DMS153 (cell line): ENCODE measurements around the gene USP10.
"Not testable (repeated sequence)": the region's sequence is repeated elsewhere in the genome, so short reads cannot be mapped to it uniquely, and the experiment has no call there.

Experiments used
- DNase-seq: peaks from one replicate; lab custom pipeline; 2025; lab: John Stamatoyannopoulos, UW

The USP10 gene

GRCh38 chr16:84728853-84729424, 29.1 kb downstream of the USP10 start:
- DNase-seq: no peak

DNA sequence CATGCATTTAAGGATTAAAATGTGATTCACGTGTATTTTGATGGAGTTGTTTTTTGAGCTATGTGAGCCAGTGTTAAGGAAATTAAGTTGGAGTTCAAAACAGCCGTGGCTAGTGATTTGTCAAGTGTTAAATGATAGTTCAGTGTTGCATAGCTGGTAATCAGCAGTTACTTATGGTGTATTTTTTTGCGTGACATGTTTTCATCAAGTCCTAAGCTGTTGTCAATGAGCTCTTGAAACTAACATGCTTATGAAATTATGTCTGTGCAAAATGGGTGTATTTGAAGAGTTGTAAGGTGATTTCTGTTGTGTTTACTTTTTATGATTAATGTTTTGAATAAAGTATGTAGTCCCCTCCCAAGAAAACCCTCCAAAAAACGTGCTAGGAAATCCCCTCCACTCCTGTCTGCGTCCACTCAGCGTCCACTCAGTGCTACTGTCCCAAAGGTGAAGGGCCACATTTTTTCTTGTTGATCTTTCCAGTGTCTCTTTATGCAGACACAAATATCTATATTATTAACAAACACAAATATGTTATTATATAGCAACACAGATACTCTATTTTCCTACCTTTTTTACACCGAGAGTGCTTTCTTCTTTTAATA, 30.0 kb downstream of the USP10 start:
- no peak for DNase-seq

DNA sequence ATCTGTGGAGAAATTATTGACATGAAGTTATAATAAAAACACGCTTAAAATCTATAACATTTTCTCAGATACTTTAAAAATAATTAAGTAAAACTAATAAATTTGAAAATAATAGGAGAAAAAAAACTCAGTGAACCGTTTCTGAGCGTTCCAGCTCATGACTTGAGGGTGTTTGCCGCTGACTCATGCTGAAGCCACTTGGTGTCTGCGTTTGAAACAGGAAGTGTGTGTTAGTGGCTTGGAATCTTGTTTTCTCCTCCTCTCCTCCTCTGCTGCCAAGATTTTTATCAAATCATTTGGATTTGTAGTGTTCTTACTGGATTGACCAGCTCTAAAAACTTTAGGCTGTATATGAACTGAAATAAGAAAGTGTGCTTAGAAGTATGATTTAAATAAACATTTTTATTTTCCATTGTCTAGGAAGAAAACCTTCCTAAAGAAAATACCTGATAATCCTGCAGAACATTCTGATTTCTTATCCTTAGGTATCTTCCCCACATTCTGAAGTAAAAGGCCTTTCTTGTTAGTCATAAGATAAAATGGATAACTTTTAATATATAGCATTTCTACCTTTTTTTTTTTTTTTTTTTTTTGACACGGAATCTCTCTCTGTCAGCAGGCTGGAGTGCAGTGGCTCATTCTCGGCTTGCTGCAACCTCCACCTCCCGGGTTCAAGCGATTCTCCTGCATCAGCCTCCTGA, 30.8 kb downstream of the USP10 start:
- DNase-seq: peak; percentile 48

DNA sequence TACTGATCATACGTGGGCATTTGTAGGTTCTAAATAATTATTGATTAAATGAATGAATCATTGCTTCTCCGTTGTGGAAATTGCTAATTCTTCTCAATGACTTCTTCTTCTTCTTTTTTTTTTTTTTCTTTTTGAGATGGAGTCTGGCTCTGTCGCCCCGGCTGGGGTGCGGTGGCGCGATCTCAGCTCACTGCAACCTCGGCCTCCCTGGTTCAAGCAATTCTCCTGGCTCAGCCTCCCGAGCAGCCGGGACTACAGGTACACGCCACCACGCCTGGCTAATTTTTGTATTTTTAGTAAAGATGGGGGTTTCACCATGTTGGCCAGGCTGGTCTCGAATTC, 32.5 kb downstream of the USP10 start:
- not testable (repeated sequence) for DNase-seq

DNA sequence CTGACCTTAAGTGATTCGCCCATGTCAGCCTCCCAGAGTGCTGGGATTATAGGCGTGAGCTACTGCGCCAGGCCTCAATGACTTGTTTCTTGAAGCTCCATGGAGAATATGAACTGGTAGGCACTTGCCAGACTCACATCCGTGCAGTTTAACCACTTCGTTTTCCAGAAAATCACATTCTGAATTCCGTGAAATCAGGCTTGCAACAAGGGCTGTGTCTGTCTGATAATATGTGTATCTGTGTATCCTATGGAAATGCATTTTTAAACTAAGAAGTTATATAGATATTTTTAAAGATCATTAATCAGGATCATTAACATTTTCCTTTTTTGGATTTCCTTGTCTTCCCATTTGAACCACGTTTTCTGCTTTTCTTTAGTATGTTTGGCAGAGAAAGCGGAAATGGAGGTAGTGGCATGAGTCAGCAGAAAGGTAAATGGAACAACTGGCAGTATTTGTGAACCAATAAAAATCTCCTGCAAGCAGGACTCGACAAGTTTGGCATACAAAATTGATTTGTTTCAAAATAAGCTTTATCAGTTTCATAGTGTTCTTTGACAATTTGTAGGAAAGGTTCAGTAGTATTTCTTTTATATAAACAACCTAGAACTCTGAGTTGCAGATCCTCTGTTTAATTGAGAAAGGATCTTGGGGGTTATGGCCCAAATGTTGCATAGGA, 33.0 kb downstream of the USP10 start:
- DNase-seq: peak; percentile 42

DNA sequence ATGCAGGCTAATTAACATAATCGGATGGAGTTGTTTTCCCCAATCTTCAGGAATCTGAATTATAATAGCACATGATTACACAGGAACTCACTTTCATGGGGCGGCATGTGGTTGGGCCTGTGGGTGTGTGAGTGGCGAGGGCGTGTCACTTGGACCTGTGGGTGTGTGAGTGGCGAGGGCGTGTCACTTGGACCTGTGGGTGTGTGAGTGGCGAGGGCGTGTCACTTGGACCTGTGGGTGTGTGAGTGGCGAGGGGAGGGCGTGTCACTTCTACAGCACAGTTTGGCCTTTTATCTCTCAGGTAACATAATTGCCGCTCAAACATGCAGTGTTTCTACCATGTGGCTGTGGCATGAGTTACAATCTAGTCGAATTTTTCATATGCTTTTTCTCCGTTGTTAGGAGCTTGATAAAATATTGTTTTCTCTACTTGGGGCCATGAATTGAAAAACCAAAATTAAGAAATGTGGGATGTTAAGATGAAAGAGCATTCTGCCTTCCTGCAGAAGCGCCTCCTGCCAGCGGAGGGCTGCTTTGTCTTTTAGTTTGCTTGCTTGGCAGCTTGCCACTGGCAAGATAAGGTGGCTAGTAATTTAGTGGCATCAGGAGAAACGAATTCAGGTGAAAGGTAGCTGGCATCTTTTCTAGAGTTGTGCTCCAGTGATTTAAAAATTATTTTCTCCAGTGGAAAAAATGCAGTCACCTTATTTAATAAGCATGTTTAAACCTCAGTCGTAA, 36.2 kb downstream of the USP10 start:
- peak; percentile 70 for DNase-seq

DNA sequence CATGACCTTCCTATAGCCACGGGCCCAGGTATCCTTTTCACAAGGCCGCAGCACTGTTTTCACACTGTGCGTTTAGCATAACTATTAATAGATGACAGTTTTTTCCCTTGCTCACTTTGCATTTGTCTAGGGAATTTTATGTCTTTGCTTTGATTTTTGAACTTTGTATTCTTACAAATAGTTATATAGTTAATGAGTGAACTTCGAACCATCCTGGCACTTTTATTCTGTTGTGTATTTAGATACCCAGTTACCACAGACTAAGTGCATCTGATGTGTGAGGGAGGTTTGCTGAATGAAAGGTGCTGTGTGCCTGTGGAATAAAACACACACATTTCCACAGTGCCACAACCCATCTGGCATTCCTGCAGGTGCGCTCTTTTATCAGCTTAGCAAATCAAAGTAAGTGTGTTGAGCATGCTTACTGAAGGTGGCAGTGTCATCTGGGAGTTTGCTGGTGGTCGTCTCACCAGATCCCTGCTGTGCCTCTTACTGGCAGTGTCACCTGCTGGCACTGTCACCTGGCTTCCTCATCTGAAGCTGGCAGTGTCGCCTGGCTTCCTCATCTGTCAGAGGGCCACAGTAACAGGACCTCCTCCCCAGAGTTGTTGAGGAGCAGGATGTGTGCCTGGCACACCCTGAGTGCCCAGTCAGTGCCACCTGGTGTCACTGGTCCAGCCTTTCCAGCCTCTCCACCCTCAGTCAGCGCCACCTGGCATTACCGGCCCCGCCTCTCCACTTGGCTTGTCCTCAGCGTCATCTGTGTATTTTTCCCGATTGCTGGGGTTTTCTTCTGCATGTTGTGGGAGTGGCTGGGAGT, 37.6 kb downstream of the USP10 start:
- peak; percentile 70 for DNase-seq

DNA sequence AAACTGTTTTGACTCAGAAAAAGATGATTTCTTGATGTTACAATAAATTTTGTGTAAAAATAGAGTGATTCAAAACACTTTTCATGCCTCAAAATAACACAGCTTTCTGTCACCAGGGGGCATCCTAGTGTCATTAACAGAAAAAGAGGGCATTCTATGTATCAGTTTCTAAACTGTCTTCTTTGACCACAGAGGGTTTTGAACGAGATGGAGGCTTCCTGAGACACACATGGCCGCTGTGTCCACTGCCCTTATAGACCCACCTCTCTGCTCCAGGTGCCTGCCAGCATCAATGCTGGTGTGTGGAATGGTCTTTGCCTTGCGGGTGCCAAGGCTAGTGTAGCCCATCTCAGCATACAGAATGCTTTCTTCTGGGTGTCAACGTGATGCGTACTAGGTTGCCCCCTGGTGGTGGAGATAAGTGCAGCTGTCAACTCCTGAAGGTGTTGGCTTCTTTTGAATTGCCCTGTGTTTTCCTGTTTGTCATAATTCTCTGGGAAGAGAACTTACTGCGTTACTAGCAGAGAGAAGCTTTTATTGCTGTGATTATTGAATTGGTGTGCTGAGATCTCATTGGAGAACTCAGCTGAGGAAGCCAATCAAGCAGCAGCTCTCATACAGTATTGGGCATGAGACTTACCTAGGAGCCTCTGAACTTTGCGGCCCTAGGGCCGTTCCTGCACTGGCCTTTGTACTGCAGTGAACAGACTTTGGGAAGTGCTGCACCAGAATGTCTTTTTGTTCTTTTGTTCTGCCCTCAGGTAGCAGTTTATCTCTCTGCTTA, 38.6 kb downstream of the USP10 start:
- peak; percentile 54 for DNase-seq

GRCh38 chr16:84739349-84740124, 39.7 kb downstream of the USP10 start:
- DNase-seq: no peak

DNA sequence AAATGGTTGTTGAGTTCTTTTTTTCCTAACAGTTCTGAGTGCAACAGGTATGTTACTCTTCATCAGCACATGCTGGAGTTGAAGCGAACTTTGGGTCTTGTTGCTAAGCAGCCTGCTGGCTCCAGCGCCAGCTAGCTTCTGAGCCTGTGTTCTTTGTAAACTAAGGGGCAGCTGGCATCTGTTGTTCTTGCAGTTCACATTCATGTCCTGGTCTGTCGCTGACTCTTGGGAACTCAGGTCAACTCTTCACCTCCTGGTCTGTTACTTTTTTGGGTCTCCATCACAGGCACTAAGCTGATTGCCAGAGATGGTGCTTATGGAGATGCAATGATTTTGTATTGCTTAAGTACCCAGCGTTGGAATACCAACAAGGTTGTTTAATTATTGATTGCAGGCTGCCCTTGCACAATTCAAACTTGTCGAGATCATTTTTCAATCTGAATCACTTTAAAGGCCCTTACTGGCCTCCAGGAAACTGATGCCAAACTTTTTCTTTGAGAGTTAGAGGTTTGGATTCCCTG, 40.9 kb downstream of the USP10 start:
- DNase-seq: no peak

- no peak for DNase-seq
Observed at GRCh38 chr16:84741340-84741830, 41.6 kb downstream of the USP10 start.

DNA sequence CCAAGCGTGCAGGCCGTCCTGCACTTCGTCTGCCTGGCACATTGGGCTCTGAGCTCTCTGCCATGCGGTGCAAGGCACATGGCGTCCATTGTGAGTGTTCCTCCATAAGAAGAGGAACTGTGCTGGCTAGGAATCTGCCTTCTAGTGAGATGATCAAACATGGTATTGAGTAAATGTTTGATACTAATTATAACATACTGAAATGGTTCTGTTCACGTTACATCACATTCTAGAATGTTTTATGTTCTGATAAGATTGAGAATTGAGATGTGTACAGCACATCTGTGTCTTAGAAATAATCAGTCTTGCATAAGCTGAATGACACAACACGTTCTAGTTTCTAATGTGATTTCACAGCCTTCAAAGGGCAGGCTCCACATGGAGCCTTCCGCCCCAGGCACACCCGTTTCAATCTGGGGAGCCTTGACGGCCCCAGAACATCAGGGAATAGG, 42.9 kb downstream of the USP10 start:
- no peak for DNase-seq

GRCh38 chr16:84746231-84746630, 46.4 kb downstream of the USP10 start:
- DNase-seq: no peak

DNA sequence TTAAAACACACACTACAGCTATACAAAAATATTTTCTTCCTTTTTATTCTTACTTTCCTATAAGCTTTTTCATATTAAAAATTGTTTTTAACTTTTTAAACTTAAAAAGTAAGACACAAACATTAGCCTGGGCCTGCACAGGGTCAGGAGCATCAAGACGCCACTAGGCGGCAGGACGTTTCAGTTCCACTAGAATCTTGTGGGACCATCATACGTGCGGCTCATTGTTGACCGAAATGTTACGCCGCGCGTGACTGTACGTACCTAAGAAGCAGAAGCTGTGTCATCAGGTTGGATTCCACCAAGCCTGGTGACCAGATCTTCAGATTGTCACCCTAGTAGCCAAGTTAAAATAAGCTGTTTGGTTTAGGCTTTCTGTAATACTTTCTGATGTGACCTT, 47.1 kb downstream of the USP10 start:
- no peak for DNase-seq

- DNase-seq: not testable (repeated sequence)
Observed at GRCh38 chr16:84748247-84748646, 48.4 kb downstream of the USP10 start.

DNA sequence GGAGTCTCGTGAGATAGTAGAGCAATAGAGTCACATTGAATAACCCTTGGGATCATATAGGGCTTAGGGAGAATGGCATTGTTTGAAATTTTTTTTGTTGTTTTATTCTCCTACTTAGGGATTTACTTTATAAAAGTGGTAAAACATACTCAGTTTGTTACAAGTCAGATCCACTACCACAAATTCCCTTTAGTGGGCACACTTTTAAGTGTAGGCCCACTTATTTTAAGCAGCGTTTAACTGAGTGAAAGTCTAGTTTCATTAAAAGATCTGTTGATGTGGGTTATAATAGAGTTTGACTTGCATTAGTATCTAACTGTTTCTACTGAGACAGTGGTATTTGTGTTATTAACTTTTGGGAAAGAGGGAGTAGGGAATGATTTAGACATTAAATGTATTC, 49.3 kb downstream of the USP10 start:
- DNase-seq: no peak

GRCh38 chr16:84749815-84750214, 50.0 kb downstream of the USP10 start:
- no peak for DNase-seq

DNA sequence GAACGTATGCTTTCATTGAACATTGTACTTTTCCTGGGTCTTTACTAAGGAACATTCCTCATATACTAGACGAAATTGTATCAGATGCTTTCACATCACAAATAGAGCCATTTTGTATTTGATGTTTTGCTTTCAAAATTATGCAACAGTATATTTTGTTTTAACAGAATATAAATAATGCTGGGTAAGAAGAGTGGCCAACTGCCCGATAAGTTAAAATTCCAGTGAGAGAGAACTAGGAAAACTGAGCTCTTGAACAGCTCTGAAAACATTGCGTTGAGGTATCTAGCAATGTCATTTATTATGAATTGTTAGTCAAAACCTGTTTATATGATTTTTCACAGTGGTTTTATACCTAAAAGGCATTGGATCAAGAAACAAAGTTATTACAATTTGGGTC, 50.8 kb downstream of the USP10 start:
- DNase-seq: no peak

DNA sequence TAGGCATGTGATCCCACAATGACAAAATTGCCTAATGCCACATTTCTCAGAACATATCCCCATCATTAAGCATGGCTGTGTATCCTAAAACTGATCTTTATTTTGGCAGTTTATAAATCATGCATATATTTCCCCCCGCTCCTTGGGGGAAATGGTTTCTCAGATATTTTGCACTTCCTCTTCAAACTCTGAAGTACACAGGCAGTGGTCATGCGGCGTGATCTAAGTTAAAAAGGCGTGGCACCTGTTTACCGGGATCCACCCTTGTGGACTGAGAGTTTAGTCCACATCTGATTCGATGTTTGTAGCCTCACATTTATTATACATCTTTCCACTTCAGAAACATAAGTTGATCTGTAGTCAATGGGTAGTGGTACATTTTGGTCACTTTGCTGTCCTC, 51.4 kb downstream of the USP10 start:
- no peak for DNase-seq
